Peyer's patch (tissue), 4 donors: Measurements from ENCODE around the gene NFIB. TPM values are rescaled to one million over a fixed set of nuclear protein-coding genes. Genes with fewer than 3 reads are reported as not detected.

Experiments used
- DNase-seq, 3 donors: peaks; one replicate each; pipeline ENCODE4 v3.0.0-alpha.2; 2017 to 2019
- H3K27ac ChIP-seq, 4 donors: fragments of 200-600 bp; sonication (generic); one replicate each; pipeline ENCODE4 v1.5.1; 2016 to 2019
- H3K27me3 ChIP-seq, 2 donors: fragments of 200-600 bp; sonication (generic); one replicate each; pipeline ENCODE4 v1.5.1; 2019
- H3K36me3 ChIP-seq, 3 donors: fragments of 200-600 bp; sonication (generic); one replicate each; pipeline ENCODE4 v1.5.1; 2016 to 2019
- H3K4me1 ChIP-seq, 4 donors: fragments of 200-600 bp; sonication (generic); one replicate each; pipeline ENCODE4 v1.5.1; 2016 to 2019
- H3K4me3 ChIP-seq, 4 donors: fragments of 200-600 bp; sonication (generic); 1 replicate in 3 of 4; 2 replicates in 1 of 4; pipeline ENCODE4 v1.5.1; 2016 to 2019; ENCODE audit warnings: mild to moderate bottlenecking in 1 of 4
- H3K9me3 ChIP-seq, 4 donors: fragments of 200-600 bp; sonication (generic); one replicate each; pipeline ENCODE4 v1.5.1; 2016 to 2019; ENCODE audit warnings: mild to moderate bottlenecking in 1 of 4
- POLR2A ChIP-seq, 2 donors: fragments of 450-650 bp; IDR thresholded peaks; one replicate each; pipeline ENCODE4 v1.5.1; 2017; ENCODE audit warnings: antibody characterized with exemption in 2 of 2, mild to moderate bottlenecking in 2 of 2, moderate library complexity in 2 of 2
- total RNA-seq, 4 donors: library from RNA; depleted of rRNA; stranded (reverse); fragments of >200 nt; gene quantifications; one replicate each; pipeline ENCODE4 v1.1.0, GENCODE V29; 2016
- TF ChIP-seq, protein P1 (sequence below), 6 experiments: fragments of 450-650 bp in 4 of 6; fragments of 200-600 bp in 2 of 6; sonication (generic) in 1 of 6; IDR thresholded peaks; one replicate each; pipeline ENCODE4 v1.5.1; 2017 to 2019; ENCODE audit warnings: antibody characterized with exemption in 6 of 6, mild to moderate bottlenecking in 3 of 6, moderate library complexity in 1 of 6

Gene NFIB
- total RNA-seq, 4 donors from 2014 or later: 89.7 to 229 (median 159) TPM

GRCh38 chr9:14191512-14191911 is 122.4 kb downstream of the NFIB start:
- TF ChIP-seq POLR2A (IDR thresholded peaks at IDR 0.05): no peak
- TF ChIP-seq, protein P1, sequence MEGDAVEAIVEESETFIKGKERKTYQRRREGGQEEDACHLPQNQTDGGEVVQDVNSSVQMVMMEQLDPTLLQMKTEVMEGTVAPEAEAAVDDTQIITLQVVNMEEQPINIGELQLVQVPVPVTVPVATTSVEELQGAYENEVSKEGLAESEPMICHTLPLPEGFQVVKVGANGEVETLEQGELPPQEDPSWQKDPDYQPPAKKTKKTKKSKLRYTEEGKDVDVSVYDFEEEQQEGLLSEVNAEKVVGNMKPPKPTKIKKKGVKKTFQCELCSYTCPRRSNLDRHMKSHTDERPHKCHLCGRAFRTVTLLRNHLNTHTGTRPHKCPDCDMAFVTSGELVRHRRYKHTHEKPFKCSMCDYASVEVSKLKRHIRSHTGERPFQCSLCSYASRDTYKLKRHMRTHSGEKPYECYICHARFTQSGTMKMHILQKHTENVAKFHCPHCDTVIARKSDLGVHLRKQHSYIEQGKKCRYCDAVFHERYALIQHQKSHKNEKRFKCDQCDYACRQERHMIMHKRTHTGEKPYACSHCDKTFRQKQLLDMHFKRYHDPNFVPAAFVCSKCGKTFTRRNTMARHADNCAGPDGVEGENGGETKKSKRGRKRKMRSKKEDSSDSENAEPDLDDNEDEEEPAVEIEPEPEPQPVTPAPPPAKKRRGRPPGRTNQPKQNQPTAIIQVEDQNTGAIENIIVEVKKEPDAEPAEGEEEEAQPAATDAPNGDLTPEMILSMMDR (IDR thresholded peaks at IDR 0.05): no peak
- Histone ChIP-seq H3K36me3 (no peaks in the 10 kb centered on the region), H3K4me3 (no peak overlapping the region), H3K27ac (no peak overlapping the region), H3K4me1 (no peaks in the 10 kb centered on the region), H3K9me3 (no peaks in the 10 kb centered on the region), H3K27me3 (no peaks in the 10 kb centered on the region)
- DNase-seq: no peak

- Histone ChIP-seq H3K27me3 (no peaks in the 10 kb centered on the region), H3K4me1 (no peaks in the 10 kb centered on the region), H3K27ac (no peak overlapping the region), H3K36me3 (no peaks in the 10 kb centered on the region), H3K4me3 (no peak overlapping the region), H3K9me3 (no peaks in the 10 kb centered on the region)
- TF ChIP-seq POLR2A (IDR thresholded peaks at IDR 0.05): no peak
- TF ChIP-seq, protein P1 (IDR thresholded peaks at IDR 0.05): no peak
- no peak for DNase-seq
Measured at GRCh38 chr9:14190240-14190639, 123.7 kb downstream of the NFIB start.

DNA sequence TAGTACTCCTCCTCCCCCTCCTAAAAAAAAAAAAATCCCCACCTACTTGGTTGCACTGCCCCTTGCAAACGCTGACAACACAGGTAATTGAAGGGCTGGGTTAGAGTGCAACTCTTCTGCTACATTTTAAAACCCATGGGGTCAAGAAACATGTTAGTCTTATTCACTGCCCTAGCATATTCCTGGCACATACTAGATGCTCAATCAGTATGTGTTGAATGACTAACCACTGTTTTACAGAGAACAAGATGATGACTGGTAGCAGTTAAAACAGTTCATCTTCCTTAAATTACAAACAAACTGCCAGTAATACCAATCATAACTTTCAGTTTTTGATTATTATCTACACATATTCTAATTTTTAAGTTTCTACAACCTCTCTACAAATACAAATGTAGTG is 124.4 kb downstream of the NFIB start:
- Histone ChIP-seq H3K27me3 (no peaks in the 10 kb centered on the region), H3K9me3 (no peaks in the 10 kb centered on the region), H3K4me3 (no peak overlapping the region), H3K4me1 (no peaks in the 10 kb centered on the region), H3K27ac (no peak overlapping the region), H3K36me3 (no peaks in the 10 kb centered on the region)
- DNase-seq: no peak
- TF ChIP-seq POLR2A (IDR thresholded peaks at IDR 0.05): no peak
- TF ChIP-seq, protein P1 (IDR thresholded peaks at IDR 0.05): no peak

GRCh38 chr9:14189146-14189545 is 124.8 kb downstream of the NFIB start:
- H3K4me3 ChIP-seq: no peak overlapping the region
- no peak for DNase-seq
- H3K9me3 ChIP-seq: no peaks in the 10 kb centered on the region
- no peaks in the 10 kb centered on the region for H3K4me1 ChIP-seq
- H3K27me3 ChIP-seq: no peaks in the 10 kb centered on the region
- TF ChIP-seq POLR2A (IDR thresholded peaks at IDR 0.05): no peak
- TF ChIP-seq, protein P1 (IDR thresholded peaks at IDR 0.05): no peak
- H3K36me3 ChIP-seq: no peaks in the 10 kb centered on the region
- H3K27ac ChIP-seq: no peak overlapping the region

DNA sequence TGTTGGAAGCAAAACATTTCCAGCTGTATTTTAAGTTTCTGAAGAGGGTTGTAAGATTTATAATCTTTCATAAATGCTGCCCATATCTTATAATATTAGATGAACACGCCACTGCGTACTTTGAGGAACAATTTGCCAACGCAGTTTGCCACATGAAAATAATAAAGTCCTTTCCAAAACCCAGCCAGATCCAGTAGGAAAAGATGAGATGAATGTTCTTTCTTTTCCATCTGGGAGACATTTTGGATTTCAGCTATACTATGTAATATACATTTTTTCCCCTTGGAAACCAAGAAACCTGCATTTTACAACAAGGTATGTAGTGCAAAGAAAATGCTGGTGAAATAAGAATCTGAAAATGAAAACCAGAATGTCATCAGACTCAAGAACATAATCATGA is 125.4 kb downstream of the NFIB start:
- Histone ChIP-seq H3K36me3 (no peaks in the 10 kb centered on the region), H3K27ac (no peak overlapping the region), H3K9me3 (no peaks in the 10 kb centered on the region), H3K27me3 (no peaks in the 10 kb centered on the region), H3K4me3 (no peak overlapping the region), H3K4me1 (no peaks in the 10 kb centered on the region)
- TF ChIP-seq, protein P1 (IDR thresholded peaks at IDR 0.05): no peak
- TF ChIP-seq POLR2A (IDR thresholded peaks at IDR 0.05): no peak
- no peak for DNase-seq

DNA sequence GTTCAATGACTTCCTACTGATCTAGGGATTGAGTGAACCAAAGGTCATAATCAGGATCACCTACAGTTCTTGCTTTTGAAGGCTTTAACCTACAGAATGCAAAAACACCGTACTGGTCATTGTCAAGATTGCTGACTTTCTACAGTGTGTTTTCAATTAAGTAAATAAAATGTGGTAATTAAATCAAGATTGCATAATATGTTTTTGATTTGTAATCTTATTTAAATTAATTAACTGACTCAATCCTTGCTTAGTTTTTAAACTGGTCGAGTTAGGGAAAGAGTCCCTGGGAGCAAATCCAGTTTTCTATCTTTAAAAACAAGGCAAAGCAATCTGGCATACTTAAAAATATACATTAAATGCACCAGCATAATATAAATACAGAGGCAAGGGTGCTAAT is 125.9 kb downstream of the NFIB start:
- DNase-seq: no peak
- H3K27me3 ChIP-seq: no peaks in the 10 kb centered on the region
- H3K4me3 ChIP-seq: no peak overlapping the region
- H3K27ac ChIP-seq: no peak overlapping the region
- no peaks in the 10 kb centered on the region for H3K9me3 ChIP-seq
- no peaks in the 10 kb centered on the region for H3K4me1 ChIP-seq
- no peaks in the 10 kb centered on the region for H3K36me3 ChIP-seq
- TF ChIP-seq, protein P1 (IDR thresholded peaks at IDR 0.05): no peak
